HuH-7.5 (cell line): ENCODE results near the gene INSRR.

ENCODE experiments used
- DNase-seq: peaks from one replicate; pipeline ENCODE4 v3.0.0; 2011; ENCODE audit warnings: low spot score

Gene INSRR

GRCh38 chr1:156858959-156859522, at the start of gene INSRR:
INSRR (minus strand) TSS chr1:156859117; CDS start chr1:156858621, 496 bp downstream.
- DNase-seq: no peak

- DNase-seq: no peak
Measured at GRCh38 chr1:156908541-156908940, 49.6 kb upstream of the INSRR start.

- DNase-seq: no peak
Measured at GRCh38 chr1:156906206-156906906, 47.4 kb upstream of the INSRR start.

- DNase-seq: no peak
Measured at GRCh38 chr1:156905651-156906050, 46.7 kb upstream of the INSRR start.

- DNase-seq: no peak
Measured at GRCh38 chr1:156905176-156905575, 46.3 kb upstream of the INSRR start.

GRCh38 chr1:156904187-156904959, 45.5 kb upstream of the INSRR start:
- DNase-seq: no peak

GRCh38 chr1:156903328-156904091, 44.6 kb upstream of the INSRR start:
- DNase-seq: no peak

- no peak for DNase-seq
Measured at GRCh38 chr1:156901966-156902915, 43.3 kb upstream of the INSRR start.

- DNase-seq: no peak
Measured at GRCh38 chr1:156901590-156901900, 42.6 kb upstream of the INSRR start.

- no peak for DNase-seq
Measured at GRCh38 chr1:156900896-156901589, 42.1 kb upstream of the INSRR start.

GRCh38 chr1:156899956-156900718, 41.2 kb upstream of the INSRR start:
- DNase-seq: no peak

- no peak for DNase-seq
Measured at GRCh38 chr1:156898971-156899664, 40.2 kb upstream of the INSRR start.

GRCh38 chr1:156898161-156898566, 39.2 kb upstream of the INSRR start:
- no peak for DNase-seq

GRCh38 chr1:156897078-156897825, 38.3 kb upstream of the INSRR start:
- no peak for DNase-seq

GRCh38 chr1:156896490-156897033, 37.6 kb upstream of the INSRR start:
- no peak for DNase-seq

GRCh38 chr1:156895927-156896326, 37.0 kb upstream of the INSRR start:
- DNase-seq: no peak

- DNase-seq: no peak
Measured at GRCh38 chr1:156895455-156895812, 36.5 kb upstream of the INSRR start.

GRCh38 chr1:156894711-156895454, 36.0 kb upstream of the INSRR start:
- DNase-seq: no peak
